Measurements from ENCODE around the gene HLCS.

DNA sequence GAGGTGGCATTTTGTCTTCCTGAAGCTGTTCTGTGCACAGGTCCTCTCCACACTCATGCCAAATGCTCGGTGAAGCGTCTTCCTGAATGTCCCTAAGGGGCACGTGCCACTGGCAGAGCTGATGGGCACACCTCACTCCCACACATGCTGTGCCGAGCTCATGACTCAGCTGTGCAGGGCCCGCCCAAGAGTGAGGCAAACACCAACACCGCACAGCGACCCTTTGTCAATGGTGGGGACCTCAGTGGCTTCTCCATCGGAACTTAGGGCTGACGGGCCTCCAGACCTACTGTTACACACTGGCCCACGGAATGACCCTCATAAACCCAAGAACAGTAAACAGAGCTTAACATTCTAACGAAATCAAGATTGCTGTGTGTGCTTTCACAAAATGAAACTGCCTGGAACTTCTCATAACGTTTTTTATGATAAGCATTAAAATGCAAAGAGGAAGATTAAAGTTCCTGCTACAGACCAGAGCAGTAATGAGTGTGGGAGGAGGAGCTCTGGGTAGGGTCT, 178.3 kb downstream of the HLCS start:
- TF ChIP-seq, protein P1, sequence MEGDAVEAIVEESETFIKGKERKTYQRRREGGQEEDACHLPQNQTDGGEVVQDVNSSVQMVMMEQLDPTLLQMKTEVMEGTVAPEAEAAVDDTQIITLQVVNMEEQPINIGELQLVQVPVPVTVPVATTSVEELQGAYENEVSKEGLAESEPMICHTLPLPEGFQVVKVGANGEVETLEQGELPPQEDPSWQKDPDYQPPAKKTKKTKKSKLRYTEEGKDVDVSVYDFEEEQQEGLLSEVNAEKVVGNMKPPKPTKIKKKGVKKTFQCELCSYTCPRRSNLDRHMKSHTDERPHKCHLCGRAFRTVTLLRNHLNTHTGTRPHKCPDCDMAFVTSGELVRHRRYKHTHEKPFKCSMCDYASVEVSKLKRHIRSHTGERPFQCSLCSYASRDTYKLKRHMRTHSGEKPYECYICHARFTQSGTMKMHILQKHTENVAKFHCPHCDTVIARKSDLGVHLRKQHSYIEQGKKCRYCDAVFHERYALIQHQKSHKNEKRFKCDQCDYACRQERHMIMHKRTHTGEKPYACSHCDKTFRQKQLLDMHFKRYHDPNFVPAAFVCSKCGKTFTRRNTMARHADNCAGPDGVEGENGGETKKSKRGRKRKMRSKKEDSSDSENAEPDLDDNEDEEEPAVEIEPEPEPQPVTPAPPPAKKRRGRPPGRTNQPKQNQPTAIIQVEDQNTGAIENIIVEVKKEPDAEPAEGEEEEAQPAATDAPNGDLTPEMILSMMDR (conservative IDR thresholded peaks at IDR 0.05; ENCODE audit: low read length), result no peak
- no peak for TF ChIP-seq EZH2phosphoT487 (IDR thresholded peaks at IDR 0.05; ENCODE audit: borderline replicate concordance)

All from Loucy (cell line).